ENCODE measurements around the gene KCNJ6. TPM values are rescaled to one million over a fixed set of nuclear protein-coding genes. Genes with fewer than 3 reads are reported as not detected.

The KCNJ6 gene
- polyA plus RNA-seq, 1 of the 3 experiments (the other 2 are of a cell fraction), result not detected

GRCh38 chr21:37688952-37689659 is 227.2 kb downstream of the KCNJ6 start:
- no peak overlapping the region for H3K9ac ChIP-seq
- H3K4me1 ChIP-seq (ENCODE audit: control insufficient read depth in 1 of 2, insufficient read depth in 2 of 2, low read depth in 1 of 2, low read length in 1 of 2), result no peaks in the 10 kb centered on the region; a peak in 1 of 4 replicates
- 0 out of 2 replicates have a peak, but pooled peaks cover 5% of the 10 kb centered on the region for H3K27me3 ChIP-seq (ENCODE audit: insufficient read depth)
- ChIA-PET POLR2A (no interaction called here), CTCF (interaction anchor here (2.4 to 3.6 kb wide), 2 partner anchors 14 to 23 kb away, joined by 8 to 27 read pairs; no protein-coding TSS in a partner anchor)
- no peaks in the 10 kb centered on the region for H3K36me3 ChIP-seq (replicated peaks in 1 of 2; ENCODE audit: control insufficient read depth in 1 of 2, insufficient read depth in 2 of 2, low read length in 1 of 2)
- WGBS (ENCODE audit: low lambda C conversion rate), result 18% methylated on average over 3 of the region's 3 CpGs
- TF ChIP-seq, protein P1, sequence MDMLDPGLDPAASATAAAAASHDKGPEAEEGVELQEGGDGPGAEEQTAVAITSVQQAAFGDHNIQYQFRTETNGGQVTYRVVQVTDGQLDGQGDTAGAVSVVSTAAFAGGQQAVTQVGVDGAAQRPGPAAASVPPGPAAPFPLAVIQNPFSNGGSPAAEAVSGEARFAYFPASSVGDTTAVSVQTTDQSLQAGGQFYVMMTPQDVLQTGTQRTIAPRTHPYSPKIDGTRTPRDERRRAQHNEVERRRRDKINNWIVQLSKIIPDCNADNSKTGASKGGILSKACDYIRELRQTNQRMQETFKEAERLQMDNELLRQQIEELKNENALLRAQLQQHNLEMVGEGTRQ (IDR thresholded peaks at IDR 0.05; ENCODE audit: borderline replicate concordance, low read depth, low read length), result no peak
- TF ChIP-seq FOSL2 (IDR thresholded peaks at IDR 0.05; ENCODE audit: borderline replicate concordance, low read depth) (no peak), RAD21 (IDR thresholded peaks at IDR 0.05; ENCODE audit: low read length) (no peak), MAX (IDR thresholded peaks at IDR 0.05; ENCODE audit: low read depth) (no peak), TAF1 (IDR thresholded peaks at IDR 0.05; ENCODE audit: borderline replicate concordance, low read depth, low read length) (no peak), EZH2phosphoT487 (IDR thresholded peaks at IDR 0.05; ENCODE audit: borderline replicate concordance, low read depth) (no peak), GATA2 (CRISPR knock-in tag; IDR thresholded peaks at IDR 0.05) (no peak), SIN3A (IDR thresholded peaks at IDR 0.05; ENCODE audit: borderline replicate concordance, low read depth, low read length) (no peak)
- TF ChIP-seq, protein P2, sequence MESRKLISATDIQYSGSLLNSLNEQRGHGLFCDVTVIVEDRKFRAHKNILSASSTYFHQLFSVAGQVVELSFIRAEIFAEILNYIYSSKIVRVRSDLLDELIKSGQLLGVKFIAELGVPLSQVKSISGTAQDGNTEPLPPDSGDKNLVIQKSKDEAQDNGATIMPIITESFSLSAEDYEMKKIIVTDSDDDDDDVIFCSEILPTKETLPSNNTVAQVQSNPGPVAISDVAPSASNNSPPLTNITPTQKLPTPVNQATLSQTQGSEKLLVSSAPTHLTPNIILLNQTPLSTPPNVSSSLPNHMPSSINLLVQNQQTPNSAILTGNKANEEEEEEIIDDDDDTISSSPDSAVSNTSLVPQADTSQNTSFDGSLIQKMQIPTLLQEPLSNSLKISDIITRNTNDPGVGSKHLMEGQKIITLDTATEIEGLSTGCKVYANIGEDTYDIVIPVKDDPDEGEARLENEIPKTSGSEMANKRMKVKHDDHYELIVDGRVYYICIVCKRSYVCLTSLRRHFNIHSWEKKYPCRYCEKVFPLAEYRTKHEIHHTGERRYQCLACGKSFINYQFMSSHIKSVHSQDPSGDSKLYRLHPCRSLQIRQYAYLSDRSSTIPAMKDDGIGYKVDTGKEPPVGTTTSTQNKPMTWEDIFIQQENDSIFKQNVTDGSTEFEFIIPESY (IDR thresholded peaks at IDR 0.05; ENCODE audit: borderline replicate concordance, low read depth), result no peak
- no peak overlapping the region for H2AFZ ChIP-seq (ENCODE audit: low read depth)
- H3K4me2 ChIP-seq, result no peak overlapping the region
- no peak overlapping the region for H3K27ac ChIP-seq (ENCODE audit: low read depth in 2 of 2, low read length in 1 of 2)
- H3K9me3 ChIP-seq, result no peaks in the 10 kb centered on the region
- no peak overlapping the region for H3K4me3 ChIP-seq (ENCODE audit: low read depth in 2 of 2, low read length in 1 of 2)
- no peaks in the 10 kb centered on the region for H3F3A ChIP-seq (replicated peaks; ENCODE audit: insufficient read depth)
- H3K79me2 ChIP-seq (ENCODE audit: insufficient read depth), result no peaks in the 10 kb centered on the region
- DNase-seq, result no peak
- no peaks in the 10 kb centered on the region for H4K20me1 ChIP-seq (ENCODE audit: insufficient read depth)
- H3K9me2 ChIP-seq, result no peaks in the 10 kb centered on the region

- no peak overlapping the region for H3K27ac ChIP-seq (ENCODE audit: low read depth in 2 of 2, low read length in 1 of 2)
- no peaks in the 10 kb centered on the region for H3K36me3 ChIP-seq (replicated peaks in 1 of 2; ENCODE audit: control insufficient read depth in 1 of 2, insufficient read depth in 2 of 2, low read length in 1 of 2)
- H3K9ac ChIP-seq, result no peak overlapping the region
- POLR2A ChIA-PET, result no interaction called here
- CTCF ChIA-PET, result interaction anchor here (1.1 to 3.6 kb wide), 4 partner anchors 12 to 471 kb away, joined by 3 to 27 read pairs (median 8); no protein-coding TSS in a partner anchor
- H4K20me1 ChIP-seq (ENCODE audit: insufficient read depth), result no peaks in the 10 kb centered on the region
- WGBS (ENCODE audit: low lambda C conversion rate), result 67% methylated on average over 12 of the region's 12 CpGs
- H3K9me3 ChIP-seq, result no peaks in the 10 kb centered on the region
- no peak overlapping the region for H2AFZ ChIP-seq (ENCODE audit: low read depth)
- 0 out of 2 replicates have a peak, but pooled peaks cover 1% of the 10 kb centered on the region for H3K27me3 ChIP-seq (ENCODE audit: insufficient read depth)
- DNase-seq, result no peak
- H3K4me3 ChIP-seq (ENCODE audit: low read depth in 2 of 2, low read length in 1 of 2), result no peak overlapping the region
- no peaks in the 10 kb centered on the region for H3F3A ChIP-seq (replicated peaks; ENCODE audit: insufficient read depth)
- no peak overlapping the region for H3K4me2 ChIP-seq
- no peaks in the 10 kb centered on the region for H3K79me2 ChIP-seq (ENCODE audit: insufficient read depth)
- no peaks in the 10 kb centered on the region for H3K9me2 ChIP-seq
- H3K4me1 ChIP-seq (ENCODE audit: control insufficient read depth in 1 of 2, insufficient read depth in 2 of 2, low read depth in 1 of 2, low read length in 1 of 2), result no peaks in the 10 kb centered on the region; a peak in 1 of 4 replicates
- TF ChIP-seq EZH2phosphoT487 (IDR thresholded peaks at IDR 0.05; ENCODE audit: borderline replicate concordance, low read depth) (no peak), CTCF (IDR thresholded peaks at IDR 0.05) (no peak), TEAD4 (IDR thresholded peaks at IDR 0.05; ENCODE audit: borderline replicate concordance, insufficient read depth) (no peak), GATA2 (CRISPR knock-in tag; IDR thresholded peaks at IDR 0.05) (no peak), POLR2AphosphoS5 (IDR thresholded peaks at IDR 0.05; ENCODE audit: low read depth, low read length) (no peak), YY1 (IDR thresholded peaks at IDR 0.05; ENCODE audit: low read depth) (no peak), MAX (IDR thresholded peaks at IDR 0.05; ENCODE audit: low read depth) (no peak)
- TF ChIP-seq, protein P1 (IDR thresholded peaks at IDR 0.05; ENCODE audit: borderline replicate concordance, low read depth, low read length), result no peak
- TF ChIP-seq, protein P3, sequence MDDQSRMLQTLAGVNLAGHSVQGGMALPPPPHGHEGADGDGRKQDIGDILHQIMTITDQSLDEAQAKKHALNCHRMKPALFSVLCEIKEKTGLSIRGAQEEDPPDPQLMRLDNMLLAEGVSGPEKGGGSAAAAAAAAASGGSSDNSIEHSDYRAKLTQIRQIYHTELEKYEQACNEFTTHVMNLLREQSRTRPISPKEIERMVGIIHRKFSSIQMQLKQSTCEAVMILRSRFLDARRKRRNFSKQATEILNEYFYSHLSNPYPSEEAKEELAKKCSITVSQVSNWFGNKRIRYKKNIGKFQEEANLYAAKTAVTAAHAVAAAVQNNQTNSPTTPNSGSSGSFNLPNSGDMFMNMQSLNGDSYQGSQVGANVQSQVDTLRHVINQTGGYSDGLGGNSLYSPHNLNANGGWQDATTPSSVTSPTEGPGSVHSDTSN (IDR thresholded peaks at IDR 0.05), result no peak
Measured at GRCh38 chr21:37686991-37687810, 229.1 kb downstream of the KCNJ6 start.
